ENCODE data around the gene AMOTL1. TPM values are rescaled to one million over a fixed set of nuclear protein-coding genes. Genes with fewer than 3 reads are reported as not detected.

The AMOTL1 gene
- total RNA-seq, 2 donors from 2014 or later: 0.25 to 2.0 TPM

- peaks cover 45% of the 10 kb centered on the region for H3K27me3 Mint-ChIP-seq
- ATAC-seq (no peak), DNase-seq (no peak)
- peaks cover 4% of the 10 kb centered on the region for H3K4me1 Mint-ChIP-seq
- no peaks in the 10 kb centered on the region for H3K9me3 ChIP-seq (ENCODE audit: control insufficient read depth, low read length, poor library complexity, severe bottlenecking)
- no peak overlapping the region for H3K4me3 Mint-ChIP-seq
- H3K36me3 Mint-ChIP-seq (ENCODE audit: low read depth): no peaks in the 10 kb centered on the region
- no peak overlapping the region for H3K27ac Mint-ChIP-seq
Observed at GRCh38 chr11:94735907-94736306, 32.2 kb upstream of the AMOTL1 start.

GRCh38 chr11:94737171-94737611 lies 31.0 kb upstream of the AMOTL1 start:
- no peak overlapping the region for H3K27ac Mint-ChIP-seq
- H3K36me3 Mint-ChIP-seq (ENCODE audit: low read depth): peaks cover 2% of the 10 kb centered on the region
- no peaks in the 10 kb centered on the region for H3K9me3 ChIP-seq (ENCODE audit: control insufficient read depth, low read length, poor library complexity, severe bottlenecking)
- H3K27me3 Mint-ChIP-seq: peaks cover 53% of the 10 kb centered on the region
- DNase-seq (no peak), ATAC-seq (no peak)
- peaks cover 13% of the 10 kb centered on the region for H3K4me1 Mint-ChIP-seq
- H3K4me3 Mint-ChIP-seq: no peak overlapping the region

- DNase-seq: no peak
- no peak for ATAC-seq
- H3K27ac Mint-ChIP-seq: no peak overlapping the region
- no peak overlapping the region for H3K4me3 Mint-ChIP-seq
- no peaks in the 10 kb centered on the region for H3K9me3 ChIP-seq (ENCODE audit: control insufficient read depth, low read length, poor library complexity, severe bottlenecking)
- peaks cover 13% of the 10 kb centered on the region for H3K4me1 Mint-ChIP-seq
- peaks cover 2% of the 10 kb centered on the region for H3K36me3 Mint-ChIP-seq (ENCODE audit: low read depth)
- peaks cover 54% of the 10 kb centered on the region for H3K27me3 Mint-ChIP-seq
Observed at GRCh38 chr11:94738746-94739145, 29.4 kb upstream of the AMOTL1 start.

GRCh38 chr11:94739331-94739730 lies 28.8 kb upstream of the AMOTL1 start:
- Mint-ChIP-seq H3K4me3 (no peak overlapping the region), H3K4me1 (peaks cover 13% of the 10 kb centered on the region), H3K27ac (no peak overlapping the region), H3K27me3 (peaks cover 55% of the 10 kb centered on the region), H3K36me3 (ENCODE audit: low read depth) (peaks cover 2% of the 10 kb centered on the region)
- H3K9me3 ChIP-seq (ENCODE audit: control insufficient read depth, low read length, poor library complexity, severe bottlenecking): no peaks in the 10 kb centered on the region
- no peak for DNase-seq
- no peak for ATAC-seq

- DNase-seq (no peak), ATAC-seq (no peak)
- Mint-ChIP-seq H3K4me1 (peaks cover 10% of the 10 kb centered on the region), H3K4me3 (peak overlapping the region; percentile 77), H3K36me3 (ENCODE audit: low read depth) (peaks cover 2% of the 10 kb centered on the region), H3K27me3 (peaks cover 48% of the 10 kb centered on the region), H3K27ac (no peak overlapping the region)
- H3K9me3 ChIP-seq (ENCODE audit: control insufficient read depth, low read length, poor library complexity, severe bottlenecking): no peaks in the 10 kb centered on the region
Observed at GRCh38 chr11:94740083-94741021, 27.8 kb upstream of the AMOTL1 start.

GRCh38 chr11:94741022-94741679 lies 27.0 kb upstream of the AMOTL1 start:
- DNase-seq (no peak), ATAC-seq (peak; percentile 27)
- no peaks in the 10 kb centered on the region for H3K9me3 ChIP-seq (ENCODE audit: control insufficient read depth, low read length, poor library complexity, severe bottlenecking)
- H3K4me3 Mint-ChIP-seq: peak overlapping the region; percentile 77
- H3K27me3 Mint-ChIP-seq: peaks cover 49% of the 10 kb centered on the region
- H3K27ac Mint-ChIP-seq: no peak overlapping the region
- peaks cover 2% of the 10 kb centered on the region for H3K36me3 Mint-ChIP-seq (ENCODE audit: low read depth)
- peaks cover 10% of the 10 kb centered on the region for H3K4me1 Mint-ChIP-seq

GRCh38 chr11:94742665-94743064 lies 25.5 kb upstream of the AMOTL1 start:
- Mint-ChIP-seq H3K27ac (no peak overlapping the region), H3K36me3 (ENCODE audit: low read depth) (peaks cover 2% of the 10 kb centered on the region), H3K4me1 (peaks cover 10% of the 10 kb centered on the region), H3K27me3 (peaks cover 54% of the 10 kb centered on the region), H3K4me3 (no peak overlapping the region)
- ATAC-seq: no peak
- DNase-seq: no peak
- H3K9me3 ChIP-seq (ENCODE audit: control insufficient read depth, low read length, poor library complexity, severe bottlenecking): no peaks in the 10 kb centered on the region

GRCh38 chr11:94746721-94747120 lies 21.4 kb upstream of the AMOTL1 start:
- H3K9me3 ChIP-seq (ENCODE audit: control insufficient read depth, low read length, poor library complexity, severe bottlenecking): no peaks in the 10 kb centered on the region
- Mint-ChIP-seq H3K27me3 (peaks cover 82% of the 10 kb centered on the region), H3K27ac (no peak overlapping the region), H3K36me3 (ENCODE audit: low read depth) (no peaks in the 10 kb centered on the region), H3K4me3 (no peak overlapping the region), H3K4me1 (peaks cover under 1% of the 10 kb centered on the region)
- no peak for DNase-seq
- no peak for ATAC-seq

- no peaks in the 10 kb centered on the region for H3K4me1 Mint-ChIP-seq
- H3K27ac Mint-ChIP-seq: no peak overlapping the region
- no peak for DNase-seq
- H3K27me3 Mint-ChIP-seq: peaks cover 82% of the 10 kb centered on the region
- H3K9me3 ChIP-seq (ENCODE audit: control insufficient read depth, low read length, poor library complexity, severe bottlenecking): no peaks in the 10 kb centered on the region
- no peak overlapping the region for H3K4me3 Mint-ChIP-seq
- ATAC-seq: no peak
- H3K36me3 Mint-ChIP-seq (ENCODE audit: low read depth): no peaks in the 10 kb centered on the region
Observed at GRCh38 chr11:94747146-94747545, 21.0 kb upstream of the AMOTL1 start.

GRCh38 chr11:94747601-94748041 lies 20.5 kb upstream of the AMOTL1 start:
- no peaks in the 10 kb centered on the region for H3K9me3 ChIP-seq (ENCODE audit: control insufficient read depth, low read length, poor library complexity, severe bottlenecking)
- Mint-ChIP-seq H3K4me1 (no peaks in the 10 kb centered on the region), H3K27me3 (peaks cover 82% of the 10 kb centered on the region), H3K4me3 (no peak overlapping the region), H3K27ac (no peak overlapping the region), H3K36me3 (ENCODE audit: low read depth) (no peaks in the 10 kb centered on the region)
- ATAC-seq (no peak), DNase-seq (no peak)

GRCh38 chr11:94749369-94749768 lies 18.8 kb upstream of the AMOTL1 start:
- H3K27me3 Mint-ChIP-seq: peaks cover 81% of the 10 kb centered on the region
- H3K27ac Mint-ChIP-seq: no peak overlapping the region
- no peak overlapping the region for H3K4me3 Mint-ChIP-seq
- no peaks in the 10 kb centered on the region for H3K9me3 ChIP-seq (ENCODE audit: control insufficient read depth, low read length, poor library complexity, severe bottlenecking)
- ATAC-seq: no peak
- H3K4me1 Mint-ChIP-seq: no peaks in the 10 kb centered on the region
- DNase-seq: no peak
- no peaks in the 10 kb centered on the region for H3K36me3 Mint-ChIP-seq (ENCODE audit: low read depth)

- no peaks in the 10 kb centered on the region for H3K9me3 ChIP-seq (ENCODE audit: control insufficient read depth, low read length, poor library complexity, severe bottlenecking)
- no peak for ATAC-seq
- Mint-ChIP-seq H3K27ac (no peak overlapping the region), H3K4me1 (no peaks in the 10 kb centered on the region), H3K36me3 (ENCODE audit: low read depth) (no peaks in the 10 kb centered on the region), H3K27me3 (peaks cover 80% of the 10 kb centered on the region), H3K4me3 (no peak overlapping the region)
- no peak for DNase-seq
Observed at GRCh38 chr11:94750319-94751217, 17.6 kb upstream of the AMOTL1 start.

GRCh38 chr11:94751218-94751609 lies 16.9 kb upstream of the AMOTL1 start:
- no peaks in the 10 kb centered on the region for H3K36me3 Mint-ChIP-seq (ENCODE audit: low read depth)
- H3K27me3 Mint-ChIP-seq: peaks cover 74% of the 10 kb centered on the region
- H3K4me3 Mint-ChIP-seq: no peak overlapping the region
- H3K4me1 Mint-ChIP-seq: no peaks in the 10 kb centered on the region
- ATAC-seq (no peak), DNase-seq (no peak)
- H3K9me3 ChIP-seq (ENCODE audit: control insufficient read depth, low read length, poor library complexity, severe bottlenecking): no peaks in the 10 kb centered on the region
- H3K27ac Mint-ChIP-seq: no peak overlapping the region
